ENCODE results near the gene CDH8. TPM values are rescaled to one million over a fixed set of nuclear protein-coding genes. Genes with fewer than 3 reads are reported as not detected.

The CDH8 gene
- total and polyA plus RNA-seq, 2 donors (not counting 1 experiment from before 2014, with no cell fraction given) = not detected

- Histone ChIP-seq H3K27me3 (replicated peaks in 1 of 4; ENCODE audit: control extremely low read depth in 1 of 4, control insufficient read depth in 3 of 4, insufficient read depth in 4 of 4, low read length in 3 of 4) (no peaks in the 10 kb centered on the region), H3K9ac (ENCODE audit: low read length) (no peak overlapping the region), H3K27ac (ENCODE audit: low read length in 2 of 2) (no peak overlapping the region), H3K4me3 (ENCODE audit: control extremely low read depth in 1 of 5, extremely low read depth in 1 of 5, insufficient read depth in 1 of 5, low read depth in 2 of 5, low read length in 4 of 5) (no peak overlapping the region), H3K9me3 (ENCODE audit: control extremely low read depth in 1 of 3, control insufficient read depth in 2 of 3, insufficient read depth in 1 of 3, low read length in 2 of 3) (no peaks in the 10 kb centered on the region), H3K4me1 (ENCODE audit: control insufficient read depth in 2 of 2, insufficient read depth in 2 of 2, low read length in 2 of 2) (no peaks in the 10 kb centered on the region), H3K4me2 (replicated peaks; ENCODE audit: low read depth, low read length, poor library complexity, severe bottlenecking) (no peak overlapping the region), H4K20me1 (ENCODE audit: control insufficient read depth, insufficient read depth, low read length, poor library complexity, severe bottlenecking) (no peaks in the 10 kb centered on the region), H2AFZ (ENCODE audit: insufficient read depth, low read depth, low read length, poor library complexity, severe bottlenecking) (no peak overlapping the region), H3K36me3 (replicated peaks in 1 of 2; ENCODE audit: control extremely low read depth in 1 of 2, control insufficient read depth in 1 of 2, extremely low read depth in 1 of 2, insufficient read depth in 2 of 2, low read length in 1 of 2) (no peaks in the 10 kb centered on the region), H3K79me2 (ENCODE audit: control insufficient read depth, insufficient read depth, low read length) (no peaks in the 10 kb centered on the region)
- TF ChIP-seq EZH2 (IDR thresholded peaks at IDR 0.05; ENCODE audit: borderline replicate concordance, insufficient read depth, low read depth, low read length, poor library complexity, severe bottlenecking) (no peak), CTCF (IDR thresholded peaks at IDR 0.05) (no peak)
- no peaks in the 10 kb centered on the region for H3K27me3 Mint-ChIP-seq
- no peak overlapping the region for H3K27ac Mint-ChIP-seq
- CTCF ChIA-PET = no interaction called here
- H3K4me3 Mint-ChIP-seq = no peak overlapping the region
- DNase-seq (no peak), ATAC-seq (ENCODE audit: low read depth) (no peak)
- POLR2A ChIA-PET = no interaction called here
- WGBS (ENCODE audit: insufficient coverage) = no CpG with 5 or more reads among the region's 3 CpGs
- intact Hi-C loops (cut with micrococcal nuclease) = no loop called here
- peaks cover 4% of the 10 kb centered on the region for H3K9me3 Mint-ChIP-seq (ENCODE audit: insufficient read depth)
- H3K4me1 Mint-ChIP-seq = no peaks in the 10 kb centered on the region
These were observed 391.5 kb downstream of the CDH8 start for GRCh38 chr16:61644736-61645135.

GRCh38 chr16:61617219-61617783 lies 418.9 kb downstream of the CDH8 start:
- intact Hi-C loops (cut with micrococcal nuclease) = no loop called here
- Mint-ChIP-seq H3K4me3 (no peak overlapping the region), H3K27ac (no peak overlapping the region), H3K9me3 (ENCODE audit: insufficient read depth) (peaks cover 7% of the 10 kb centered on the region), H3K4me1 (no peaks in the 10 kb centered on the region), H3K27me3 (no peaks in the 10 kb centered on the region)
- no peak for TF ChIP-seq CTCF (IDR thresholded peaks at IDR 0.05)
- no peak for TF ChIP-seq EZH2 (IDR thresholded peaks at IDR 0.05; ENCODE audit: borderline replicate concordance, insufficient read depth, low read depth, low read length, poor library complexity, severe bottlenecking)
- POLR2A ChIA-PET = no interaction called here
- H3K27ac ChIP-seq (ENCODE audit: low read length in 2 of 2) = no peak overlapping the region
- WGBS (ENCODE audit: insufficient coverage) = 70% methylated on average over 4 of the region's 5 CpGs
- H3K9ac ChIP-seq (ENCODE audit: low read length) = no peak overlapping the region
- no peaks in the 10 kb centered on the region for H3K36me3 ChIP-seq (replicated peaks in 1 of 2; ENCODE audit: control extremely low read depth in 1 of 2, control insufficient read depth in 1 of 2, extremely low read depth in 1 of 2, insufficient read depth in 2 of 2, low read length in 1 of 2)
- H3K4me3 ChIP-seq (ENCODE audit: control extremely low read depth in 1 of 5, extremely low read depth in 1 of 5, insufficient read depth in 1 of 5, low read depth in 2 of 5, low read length in 4 of 5) = no peak overlapping the region
- no peaks in the 10 kb centered on the region for H3K27me3 ChIP-seq (replicated peaks in 1 of 4; ENCODE audit: control extremely low read depth in 1 of 4, control insufficient read depth in 3 of 4, insufficient read depth in 4 of 4, low read length in 3 of 4)
- CTCF ChIA-PET = no interaction called here
- no peaks in the 10 kb centered on the region for H4K20me1 ChIP-seq (ENCODE audit: control insufficient read depth, insufficient read depth, low read length, poor library complexity, severe bottlenecking)
- ATAC-seq (ENCODE audit: low read depth) = no peak
- peaks cover 0 to 3% (median 0%) of the 10 kb centered on the region in 3 donors for H3K9me3 ChIP-seq (ENCODE audit: control extremely low read depth in 1 of 3, control insufficient read depth in 2 of 3, insufficient read depth in 1 of 3, low read length in 2 of 3)
- no peak for DNase-seq
- no peak overlapping the region for H2AFZ ChIP-seq (ENCODE audit: insufficient read depth, low read depth, low read length, poor library complexity, severe bottlenecking)
- H3K79me2 ChIP-seq (ENCODE audit: control insufficient read depth, insufficient read depth, low read length) = no peaks in the 10 kb centered on the region
- H3K4me1 ChIP-seq (ENCODE audit: control insufficient read depth in 2 of 2, insufficient read depth in 2 of 2, low read length in 2 of 2) = no peaks in the 10 kb centered on the region
- no peak overlapping the region for H3K4me2 ChIP-seq (replicated peaks; ENCODE audit: low read depth, low read length, poor library complexity, severe bottlenecking)
